Epidermal melanocyte (primary cell): ENCODE data around the gene NABP1.

Source experiments
- DNase-seq: peaks from one replicate; pipeline ENCODE4 v3.0.0; 2011; ENCODE audit warnings: low spot score; ENCODE audit not compliant: insufficient read length

The NABP1 gene

DNA sequence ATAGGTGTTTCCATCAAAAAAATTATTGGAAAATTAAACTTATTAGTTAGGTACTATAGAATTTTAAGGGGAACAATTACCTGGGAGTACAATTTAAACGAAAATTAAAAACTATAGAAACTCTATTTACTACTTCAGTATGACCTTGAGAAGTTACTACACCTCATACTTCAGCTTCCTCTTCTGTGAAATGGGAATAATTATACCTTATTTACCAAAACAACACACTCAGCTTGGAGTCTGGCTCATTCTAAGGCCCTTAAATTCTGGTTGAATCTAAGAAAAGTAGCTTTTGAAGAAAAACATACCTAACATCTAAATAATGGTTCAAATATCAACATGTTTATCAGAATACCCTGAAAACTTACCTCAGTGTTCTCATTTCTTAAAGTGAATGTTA is 2.7 kb downstream of the NABP1 start:
- no peak for DNase-seq

- DNase-seq = no peak
These were observed 4.2 kb downstream of the NABP1 start for GRCh38 chr2:191682126-191682525.

DNA sequence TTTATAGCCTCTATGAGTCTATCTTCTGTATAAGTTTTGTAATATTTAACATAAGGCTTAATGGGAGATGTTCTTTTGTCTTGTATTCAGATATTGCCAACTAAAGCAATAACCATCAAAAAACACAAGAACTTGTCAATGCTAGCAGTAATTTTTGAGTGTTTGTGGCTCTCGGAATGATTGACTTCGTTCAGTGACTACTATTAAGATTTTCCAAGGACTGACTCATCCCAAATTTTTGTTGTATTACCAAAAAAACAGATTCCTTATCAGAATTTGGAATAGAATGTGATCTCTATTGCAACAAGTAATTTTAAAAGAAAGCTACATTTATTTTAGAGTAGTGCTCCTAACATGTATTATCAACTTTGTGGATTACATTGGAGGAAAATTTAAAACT is 8.1 kb downstream of the NABP1 start:
- no peak for DNase-seq

DNA sequence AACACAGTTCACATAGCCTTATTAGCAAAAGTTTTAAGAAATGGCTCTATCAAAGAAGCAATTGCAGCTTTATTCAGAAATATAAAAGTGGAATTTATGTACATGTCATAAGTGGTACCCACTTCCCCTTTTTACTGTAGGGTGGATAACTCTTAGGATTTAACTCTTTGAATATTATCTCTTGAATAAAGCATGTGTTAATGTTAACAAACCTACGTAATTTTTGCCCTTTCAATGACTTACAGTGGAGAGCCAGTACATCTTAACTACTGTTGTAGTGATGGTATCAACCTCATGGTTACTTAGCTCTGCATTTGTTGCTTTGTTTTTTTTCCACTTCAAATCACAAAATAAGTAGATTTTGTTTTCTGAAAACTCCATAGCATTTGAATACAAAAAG is 8.8 kb downstream of the NABP1 start:
- DNase-seq = no peak

DNA sequence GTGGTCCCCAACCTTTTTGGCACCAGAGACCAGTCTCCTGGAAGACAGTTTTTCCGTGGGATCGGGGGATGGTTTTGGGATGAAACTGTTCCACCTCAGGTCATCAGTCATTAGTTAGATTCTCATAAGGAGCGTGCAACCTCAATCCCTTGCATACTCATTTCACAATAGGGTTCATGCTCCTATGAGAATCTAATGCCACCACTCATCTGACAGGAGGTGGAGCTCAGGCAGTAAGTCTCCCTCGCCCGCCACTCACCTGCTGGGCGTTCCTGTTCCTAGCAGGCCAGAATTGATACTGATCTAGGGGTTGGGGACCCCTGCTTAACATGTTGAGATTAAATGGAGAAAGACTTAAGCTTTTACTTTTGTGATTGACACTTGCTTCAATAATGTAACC is 9.9 kb downstream of the NABP1 start:
- DNase-seq = no peak

DNA sequence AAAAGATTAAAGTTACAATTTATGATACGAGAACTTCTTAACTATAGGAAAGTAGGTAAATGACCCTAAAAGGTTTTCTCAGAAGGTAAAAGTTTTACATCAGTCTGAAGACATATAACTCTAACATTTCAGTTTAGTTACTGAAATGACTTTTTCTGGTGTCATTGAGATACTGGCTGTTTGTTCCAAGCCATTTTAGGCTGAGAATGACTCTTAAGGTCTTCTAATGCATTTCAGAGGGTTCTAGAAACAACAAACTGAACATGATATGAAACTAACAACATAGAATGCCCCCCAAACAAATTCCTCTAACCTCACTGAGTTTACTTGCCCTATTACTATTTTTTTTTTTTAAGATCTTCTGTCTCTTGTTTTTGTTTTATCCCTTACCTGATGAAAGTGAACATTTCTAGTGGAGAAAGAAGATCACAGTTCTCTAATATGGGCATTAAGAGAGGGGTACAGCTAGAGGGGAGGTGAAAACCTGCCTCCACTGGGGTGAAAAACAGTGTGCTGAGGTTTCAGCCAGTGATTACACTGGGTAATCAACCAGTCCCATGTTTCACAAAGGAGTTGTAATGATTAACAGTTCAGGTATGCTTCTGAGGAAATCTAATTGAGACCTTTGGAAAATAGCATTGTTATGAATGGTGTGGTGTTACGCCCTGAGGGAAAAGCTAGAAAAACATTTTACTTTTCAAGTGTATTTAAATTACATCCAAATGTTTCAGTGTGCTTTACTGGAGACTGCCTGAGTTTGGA is 11.2 kb downstream of the NABP1 start:
- DNase-seq = peak; percentile 26

- no peak for DNase-seq
These were observed 12.4 kb downstream of the NABP1 start for GRCh38 chr2:191690327-191690726.

- DNase-seq = peak; percentile 56
These were observed 13.2 kb downstream of the NABP1 start for GRCh38 chr2:191691016-191691735.

DNA sequence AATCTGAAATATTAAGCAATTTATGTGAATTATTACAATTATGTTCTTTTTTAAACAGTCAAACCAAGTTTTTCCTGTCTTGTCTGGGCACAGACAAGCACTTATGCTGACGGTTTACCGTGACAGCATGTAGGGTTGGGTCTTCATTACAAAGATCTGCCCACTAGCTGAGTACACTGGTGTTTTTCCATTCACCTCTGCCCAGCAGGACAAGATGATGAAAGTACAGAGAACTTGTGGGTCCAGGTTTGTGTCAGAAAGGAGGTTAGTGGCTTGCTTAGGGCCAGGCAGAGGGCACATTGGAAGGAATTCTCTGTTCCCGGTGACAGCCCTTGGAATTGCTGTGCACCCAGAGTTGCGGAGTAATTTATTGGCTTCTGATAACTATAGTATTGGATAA is 14.0 kb downstream of the NABP1 start:
- DNase-seq = no peak

- DNase-seq = no peak
These were observed 14.7 kb downstream of the NABP1 start for GRCh38 chr2:191692502-191693115.

DNA sequence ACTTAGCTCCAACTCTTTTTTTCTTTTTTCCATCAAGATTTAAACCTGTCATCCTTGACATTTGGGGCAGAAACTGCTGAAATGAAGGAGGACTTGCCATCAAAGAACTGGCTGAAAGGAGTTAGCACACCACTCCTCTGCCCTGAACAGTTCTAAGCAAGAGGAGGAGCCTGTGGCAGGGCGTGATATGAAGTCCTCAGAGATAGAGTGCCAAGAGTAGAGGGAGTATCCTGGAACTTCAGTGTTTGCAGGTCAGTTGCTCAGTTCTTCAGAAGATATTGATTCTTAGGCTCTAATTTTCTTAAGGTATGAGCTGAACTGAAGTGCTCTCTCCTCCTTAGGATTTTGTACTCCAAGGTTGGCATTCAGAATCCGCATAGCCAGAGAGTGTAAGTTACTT is 15.2 kb downstream of the NABP1 start:
- DNase-seq = no peak

GRCh38 chr2:191693778-191694177 is 15.8 kb downstream of the NABP1 start:
- DNase-seq = no peak

GRCh38 chr2:191696001-191696400 is 18.1 kb downstream of the NABP1 start:
- peak; percentile 68 for DNase-seq

DNA sequence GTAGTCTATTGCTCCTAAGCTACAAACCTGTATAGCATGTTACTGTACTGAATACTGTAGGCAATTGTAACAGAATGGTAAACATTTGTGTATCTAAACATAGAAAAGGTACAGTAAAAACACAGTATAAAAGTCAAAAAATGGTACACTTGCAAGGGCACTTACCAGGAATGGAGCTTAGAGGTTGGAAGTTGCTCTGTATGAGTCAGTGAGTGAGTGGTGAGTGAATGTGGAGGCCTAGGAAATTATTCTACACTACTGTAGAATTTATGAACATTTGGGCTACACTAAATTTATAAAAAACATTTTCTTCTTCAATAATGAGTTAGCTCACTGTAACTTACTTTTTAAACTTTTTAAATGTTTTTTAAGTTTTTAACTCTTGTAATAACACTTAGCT is 19.0 kb downstream of the NABP1 start:
- no peak for DNase-seq

- no peak for DNase-seq
These were observed 19.9 kb downstream of the NABP1 start for GRCh38 chr2:191697870-191698269.

DNA sequence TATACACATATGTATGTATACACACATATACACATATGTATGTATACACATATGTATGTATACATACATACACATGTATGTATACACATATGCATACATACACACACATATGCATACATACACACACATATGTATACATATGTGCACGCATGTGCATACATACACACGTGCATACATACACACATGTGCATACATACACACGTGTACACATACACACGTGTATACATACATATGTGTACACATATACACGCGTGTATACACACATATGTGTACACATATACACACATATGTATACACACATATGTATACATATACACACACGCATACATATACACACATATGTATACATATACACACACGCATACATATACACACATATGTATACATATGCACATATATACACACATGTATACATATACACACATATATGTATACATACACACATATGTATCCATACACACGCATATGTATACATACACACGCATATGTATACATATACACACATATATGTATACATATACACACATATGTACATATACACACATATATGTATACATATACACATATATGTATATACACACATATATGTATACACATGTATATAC is 21.5 kb downstream of the NABP1 start:
- DNase-seq = no peak

DNA sequence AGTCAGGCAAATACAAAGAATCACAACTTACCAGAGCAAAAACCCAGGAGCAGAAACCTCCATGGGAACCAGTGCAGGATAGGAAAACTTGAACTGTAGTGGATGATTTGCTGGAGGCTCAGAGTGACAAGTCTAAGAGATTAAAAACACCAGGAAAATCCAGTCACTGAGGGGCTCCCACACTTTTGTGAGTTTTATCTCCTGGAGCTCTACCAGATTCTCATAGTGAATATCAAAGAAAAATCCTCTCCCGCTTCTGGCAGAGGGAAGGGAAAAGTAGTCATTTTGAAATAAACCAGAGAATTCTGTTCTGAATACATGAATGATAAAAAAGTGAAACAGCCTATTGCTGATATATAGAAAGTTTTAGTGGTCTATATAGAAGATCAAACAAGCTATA is 23.1 kb downstream of the NABP1 start:
- DNase-seq = no peak

- no peak for DNase-seq
These were observed 23.8 kb downstream of the NABP1 start for GRCh38 chr2:191701696-191702095.

- no peak for DNase-seq
These were observed 25.3 kb downstream of the NABP1 start for GRCh38 chr2:191703079-191703725.

- peak; percentile 45 for DNase-seq
These were observed 27.1 kb downstream of the NABP1 start for GRCh38 chr2:191705084-191705483.

GRCh38 chr2:191705701-191706100 is 27.8 kb downstream of the NABP1 start:
- no peak for DNase-seq

DNA sequence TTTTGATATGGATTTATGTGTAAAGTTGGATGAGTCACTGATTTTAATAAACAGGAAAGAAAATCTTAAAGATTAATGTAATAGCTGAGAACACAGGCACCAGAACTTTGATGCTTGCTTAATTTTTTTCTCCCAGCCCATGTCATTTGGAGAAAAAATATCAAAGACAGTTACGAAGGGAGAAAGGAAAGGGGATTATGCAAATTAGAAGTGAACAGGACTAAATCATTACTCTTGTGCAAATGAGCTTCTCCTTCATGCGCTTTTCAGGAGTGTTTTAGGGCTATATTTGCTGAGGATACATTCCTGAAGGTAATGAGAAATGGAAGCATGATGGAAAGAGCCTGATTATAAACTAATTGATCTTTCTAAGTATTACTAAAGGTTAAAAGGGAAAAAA is 28.9 kb downstream of the NABP1 start:
- DNase-seq = no peak
